DOHH2 (cell line): ENCODE measurements around the gene ZNFX1.
"Not testable (repeated sequence)": the region's sequence is repeated elsewhere in the genome, so short reads cannot be mapped to it uniquely, and the experiment has no call there.

Source experiments
- EZH2phosphoT487 ChIP-seq: fragments of 200-600 bp; sonication (generic); IDR thresholded peaks from 2 replicates; pipeline ENCODE4 v1.6.1; 2017; ENCODE audit warnings: borderline replicate concordance, mild to moderate bottlenecking, antibody characterized with exemption, low read length, moderate library complexity, mixed read lengths
- TF ChIP-seq, protein P1 (sequence below): fragments of 200-600 bp; sonication (generic); IDR thresholded peaks from one replicate; pipeline ENCODE4 v1.5.1; 2014; ENCODE audit warnings: antibody characterized with exemption, mild to moderate bottlenecking, low read depth, low read length; ENCODE audit not compliant: poor library complexity, severe bottlenecking

DNA sequence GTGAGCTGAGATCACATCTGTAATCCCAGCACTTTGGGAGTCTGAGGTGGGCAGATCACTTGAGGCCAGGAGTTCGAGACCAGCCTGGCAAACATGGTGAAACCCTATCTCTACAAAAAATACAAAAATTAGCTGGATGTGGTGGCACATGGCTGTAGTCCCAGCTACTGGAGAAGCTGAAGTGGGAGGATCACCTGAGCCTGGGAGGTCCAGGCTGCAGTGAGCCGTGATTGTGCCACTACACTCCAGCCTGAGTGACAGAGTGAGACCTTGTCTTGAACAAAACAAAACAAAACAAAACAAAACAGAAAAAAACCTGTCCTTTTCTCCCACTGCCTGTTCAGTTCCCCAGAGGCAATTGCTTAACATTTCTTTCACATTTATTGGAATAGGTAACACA is 36.2 kb upstream of the ZNFX1 start:
- TF ChIP-seq, protein P1, sequence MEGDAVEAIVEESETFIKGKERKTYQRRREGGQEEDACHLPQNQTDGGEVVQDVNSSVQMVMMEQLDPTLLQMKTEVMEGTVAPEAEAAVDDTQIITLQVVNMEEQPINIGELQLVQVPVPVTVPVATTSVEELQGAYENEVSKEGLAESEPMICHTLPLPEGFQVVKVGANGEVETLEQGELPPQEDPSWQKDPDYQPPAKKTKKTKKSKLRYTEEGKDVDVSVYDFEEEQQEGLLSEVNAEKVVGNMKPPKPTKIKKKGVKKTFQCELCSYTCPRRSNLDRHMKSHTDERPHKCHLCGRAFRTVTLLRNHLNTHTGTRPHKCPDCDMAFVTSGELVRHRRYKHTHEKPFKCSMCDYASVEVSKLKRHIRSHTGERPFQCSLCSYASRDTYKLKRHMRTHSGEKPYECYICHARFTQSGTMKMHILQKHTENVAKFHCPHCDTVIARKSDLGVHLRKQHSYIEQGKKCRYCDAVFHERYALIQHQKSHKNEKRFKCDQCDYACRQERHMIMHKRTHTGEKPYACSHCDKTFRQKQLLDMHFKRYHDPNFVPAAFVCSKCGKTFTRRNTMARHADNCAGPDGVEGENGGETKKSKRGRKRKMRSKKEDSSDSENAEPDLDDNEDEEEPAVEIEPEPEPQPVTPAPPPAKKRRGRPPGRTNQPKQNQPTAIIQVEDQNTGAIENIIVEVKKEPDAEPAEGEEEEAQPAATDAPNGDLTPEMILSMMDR = not testable (repeated sequence)
- not testable (repeated sequence) for TF ChIP-seq EZH2phosphoT487
